Measurements from ENCODE around the gene RNF217.

RNF217 gene

DNA sequence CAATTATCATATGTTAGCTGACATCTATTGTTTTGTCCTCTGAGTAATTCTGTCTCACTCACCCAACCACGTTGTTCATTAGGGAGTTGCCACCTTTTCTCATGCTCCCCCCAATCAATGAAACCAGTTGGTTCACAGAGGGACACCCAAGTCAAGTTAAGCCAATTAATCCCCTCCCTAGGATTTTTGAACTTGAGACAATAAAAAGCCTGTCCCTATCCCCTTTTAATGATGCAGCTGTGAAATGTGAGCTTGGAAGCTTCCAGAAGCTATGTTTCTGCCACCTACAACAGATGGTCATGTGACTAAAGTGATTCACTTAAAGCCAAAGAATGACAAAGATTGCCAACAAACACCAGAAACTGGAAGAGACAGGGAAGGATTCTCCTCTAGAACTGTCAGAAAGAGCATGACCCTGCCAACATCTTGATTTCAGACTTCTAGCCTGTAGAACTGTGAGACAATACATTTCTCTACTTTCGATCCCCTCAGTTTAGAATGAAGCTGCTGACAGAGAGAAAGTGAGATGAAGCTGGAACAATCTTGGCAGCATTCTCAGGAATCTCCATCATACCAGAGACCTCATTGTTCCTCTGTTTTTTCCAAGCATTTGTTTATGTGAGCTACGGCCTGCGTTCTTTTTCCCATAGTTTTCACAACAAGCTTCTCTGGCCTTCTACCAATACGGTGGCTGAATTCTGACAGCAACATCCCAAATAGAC, 133.5 kb downstream of the RNF217 start:
- DNase-seq (ENCODE audit: low spot score) = no peak

DNA sequence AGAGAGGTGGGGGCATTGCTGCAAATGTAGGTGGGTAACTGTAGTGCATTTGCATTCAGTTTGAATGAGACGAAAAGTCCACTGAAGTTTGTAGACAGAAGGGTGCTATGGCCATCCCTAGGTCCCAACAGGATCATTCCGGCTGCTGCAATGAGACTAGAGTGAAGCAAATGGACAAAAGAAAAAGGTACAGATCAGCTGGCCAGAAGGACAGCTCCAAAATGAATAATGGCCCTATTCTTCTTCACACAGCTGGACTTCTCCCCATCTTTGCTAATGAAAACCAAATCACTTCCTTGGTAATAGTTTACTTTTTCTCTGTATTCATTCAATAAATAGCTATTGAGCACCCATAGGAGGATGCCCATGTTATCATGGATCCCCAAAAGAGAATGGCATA, 134.9 kb downstream of the RNF217 start:
- DNase-seq (ENCODE audit: low spot score) (no peak), FAIRE-seq (no peak)

More for the DNA sequence above, 133.5 kb downstream of the RNF217 start:
- no peak for FAIRE-seq

DNA sequence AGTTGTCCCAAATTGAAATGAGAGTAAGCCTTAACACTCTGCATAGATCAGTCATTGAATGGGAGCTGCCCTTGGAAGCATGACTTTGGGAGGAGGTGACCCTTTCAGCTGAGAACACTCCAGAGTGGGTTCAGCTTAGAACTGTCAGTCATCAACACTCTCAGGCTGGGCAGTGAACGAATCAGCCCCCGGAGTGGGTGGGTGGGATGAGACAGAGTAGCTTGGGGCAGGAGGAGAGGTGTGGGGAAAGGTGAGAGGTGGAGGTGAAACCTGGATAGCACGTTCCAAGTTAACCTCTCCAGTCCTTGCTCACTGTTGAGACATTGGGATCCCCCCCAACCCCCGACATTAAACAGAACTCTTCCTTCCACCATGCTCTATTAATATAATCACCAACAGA, 136.0 kb downstream of the RNF217 start:
- no peak for FAIRE-seq

DNA sequence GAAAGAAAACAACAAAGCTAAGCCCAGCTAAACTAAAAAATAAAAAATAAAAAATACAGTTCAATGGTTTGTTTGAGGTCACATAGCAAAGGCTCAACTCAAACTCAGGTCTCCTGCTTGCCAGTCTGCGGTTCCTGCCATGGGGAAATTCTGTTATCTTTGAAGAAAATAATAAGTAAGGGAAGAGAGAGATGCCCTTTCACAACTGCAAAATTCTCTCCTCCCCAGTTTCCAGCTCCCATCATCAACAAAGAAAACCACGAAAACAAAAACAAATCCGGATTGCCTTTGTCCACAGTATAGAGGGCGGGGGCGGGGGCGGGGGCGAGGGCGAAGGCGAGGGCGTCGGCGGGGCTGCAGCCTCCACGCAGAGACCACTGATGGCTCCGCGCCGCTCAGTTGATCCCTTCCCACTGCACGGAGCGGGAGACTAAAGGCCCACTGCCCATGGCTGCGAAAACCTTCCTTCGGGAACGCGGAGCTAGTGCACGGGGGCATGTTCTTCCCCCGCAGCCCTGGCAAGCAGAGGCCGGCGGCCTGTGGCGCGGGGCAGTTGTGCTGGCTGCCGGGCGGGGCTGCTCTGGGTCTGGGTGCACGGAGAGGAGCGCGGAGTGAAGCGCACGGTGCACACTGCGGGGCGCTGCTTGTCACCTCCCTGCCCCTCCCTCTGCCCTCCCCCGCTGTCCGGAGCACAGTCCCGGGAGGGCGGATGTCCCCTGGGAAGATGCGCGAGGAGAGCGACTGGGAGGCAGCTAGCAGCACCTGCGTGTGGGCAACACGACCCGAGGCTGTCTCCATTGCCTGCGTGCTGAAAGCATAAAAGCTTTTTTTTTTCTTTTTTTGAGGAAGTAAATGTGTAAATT, 137.2 kb downstream of the RNF217 start:
- peak; percentile 84 for FAIRE-seq
- peak; percentile 84 for DNase-seq (ENCODE audit: low spot score)

More for the DNA sequence above, 136.0 kb downstream of the RNF217 start:
- DNase-seq (ENCODE audit: low spot score) = no peak

DNA sequence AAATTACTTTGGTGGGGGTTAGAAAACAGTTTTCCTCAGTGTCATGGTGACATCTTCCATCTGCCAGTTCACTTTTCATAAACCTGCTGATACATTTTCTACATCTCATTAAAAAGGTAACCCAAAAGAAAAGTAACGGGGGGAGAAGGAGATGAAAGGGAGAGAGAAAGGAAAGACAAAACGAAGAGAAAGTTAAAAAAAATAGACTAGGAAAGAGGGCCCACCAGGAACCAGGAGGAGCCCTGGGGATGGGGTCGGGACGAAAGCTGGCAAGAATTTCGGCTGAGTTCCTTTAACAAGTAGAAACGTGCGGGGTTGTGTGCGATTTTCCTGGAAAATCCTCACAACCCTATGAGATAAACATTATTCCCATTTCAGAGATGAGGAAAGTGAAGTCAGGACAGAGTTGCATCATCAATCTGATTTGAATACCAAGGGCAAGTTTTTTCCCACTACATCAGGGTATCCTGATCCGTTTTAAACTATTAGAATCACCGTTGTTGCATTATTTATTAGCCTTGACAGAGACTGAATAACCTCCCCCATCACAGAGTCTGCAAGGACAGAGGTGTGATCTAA, 137.9 kb downstream of the RNF217 start:
- no peak for FAIRE-seq

DNA sequence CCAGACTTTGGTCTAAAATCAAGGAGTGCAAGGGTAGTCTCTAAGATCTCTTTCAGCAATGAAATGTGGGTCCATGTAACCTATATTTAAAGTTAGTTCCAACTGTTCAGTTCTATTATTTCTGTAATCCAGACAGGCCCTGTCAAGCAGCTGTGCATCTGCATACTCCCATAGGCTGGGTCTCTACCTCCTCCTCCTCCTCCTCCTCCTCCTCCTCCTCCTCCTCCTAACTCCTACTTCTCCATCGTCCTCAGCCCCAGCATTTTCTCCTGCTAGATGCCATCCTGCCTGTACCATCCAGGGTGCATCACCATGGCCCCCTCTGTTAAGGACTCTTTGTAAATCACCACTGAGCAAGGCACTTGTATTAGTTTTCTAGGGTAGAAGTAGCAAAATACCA, 138.9 kb downstream of the RNF217 start:
- DNase-seq (ENCODE audit: low spot score) (no peak), FAIRE-seq (no peak)

More for the DNA sequence above, 137.9 kb downstream of the RNF217 start:
- no peak for DNase-seq (ENCODE audit: low spot score)

DNA sequence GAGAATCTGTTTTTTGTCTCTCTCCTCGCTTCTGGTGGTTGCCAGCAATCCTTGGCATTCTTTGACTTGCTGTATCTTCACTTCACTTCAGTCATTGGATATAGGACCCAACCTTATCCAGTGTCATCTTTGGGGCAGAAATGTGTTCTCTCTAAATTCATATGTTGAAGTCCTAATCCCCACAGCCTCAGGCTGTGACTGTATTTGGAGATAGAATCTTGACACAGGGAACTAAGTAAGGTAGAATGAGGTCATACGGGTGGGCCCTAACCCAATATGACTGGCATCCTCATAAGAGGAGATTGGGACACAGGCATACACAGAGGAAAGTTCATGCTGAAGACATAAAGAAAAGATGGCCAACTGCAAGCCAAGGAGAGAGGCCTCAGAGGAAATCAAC, 139.4 kb downstream of the RNF217 start:
- DNase-seq (ENCODE audit: low spot score) = no peak
- FAIRE-seq = no peak

DNA sequence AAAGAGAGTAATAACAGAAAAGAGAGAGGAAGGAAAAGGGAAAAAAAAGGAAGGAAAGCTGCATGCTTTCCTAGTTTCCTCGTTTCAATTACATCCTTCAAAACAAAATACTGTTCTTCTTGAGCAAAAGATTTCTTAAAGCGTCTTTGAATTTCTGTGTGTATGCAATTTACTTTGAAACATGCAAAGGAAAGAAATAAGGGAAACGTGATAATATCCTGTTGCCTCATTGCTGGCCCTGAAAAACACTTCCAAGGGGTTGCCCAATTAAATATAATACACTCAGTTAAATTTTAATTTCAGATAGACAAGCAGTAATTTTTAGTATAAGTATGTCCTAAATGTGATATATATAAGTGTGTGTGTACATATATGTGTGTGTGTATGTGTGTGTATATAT, 140.2 kb downstream of the RNF217 start:
- FAIRE-seq (no peak), DNase-seq (ENCODE audit: low spot score) (no peak)

DNA sequence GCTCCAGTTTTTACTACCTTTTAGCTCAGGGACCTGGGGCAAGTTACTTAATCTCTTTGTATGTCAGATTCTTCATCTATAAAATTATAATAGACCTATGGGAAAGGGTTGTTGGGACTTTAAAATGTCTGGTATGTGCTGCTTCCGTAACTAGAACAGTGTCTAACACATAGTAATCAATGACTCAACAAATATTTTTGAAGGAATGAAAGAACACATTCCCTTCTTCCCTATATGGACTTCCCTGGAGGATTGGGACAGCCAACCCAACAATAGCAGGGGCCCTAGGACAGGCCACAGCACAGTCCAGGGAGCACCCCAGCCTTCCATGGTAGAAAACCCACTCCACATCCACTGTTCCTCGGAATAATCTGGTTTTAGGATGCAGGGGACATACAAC, 140.7 kb downstream of the RNF217 start:
- FAIRE-seq (no peak), DNase-seq (ENCODE audit: low spot score) (peak; percentile 53)

DNA sequence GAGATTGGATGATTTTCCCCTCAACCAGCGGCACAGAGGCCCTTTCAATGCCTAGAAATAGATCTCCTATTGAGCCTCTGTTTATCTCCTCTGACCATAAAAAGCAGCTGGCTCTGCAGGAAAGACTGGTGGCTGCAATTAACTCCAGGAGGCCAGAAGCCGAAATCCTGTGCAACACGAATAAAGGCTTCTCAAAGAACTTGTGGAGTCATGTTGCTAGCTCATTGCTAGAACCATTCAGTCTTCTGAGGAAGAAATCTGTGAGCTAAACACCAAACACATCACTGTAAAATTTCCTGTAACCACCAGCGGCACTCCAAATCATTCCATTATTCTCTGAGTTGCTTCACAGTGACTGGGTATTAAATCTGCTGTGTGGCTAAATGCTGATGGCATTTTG, 142.2 kb downstream of the RNF217 start:
- FAIRE-seq (no peak), DNase-seq (ENCODE audit: low spot score) (no peak)

DNA sequence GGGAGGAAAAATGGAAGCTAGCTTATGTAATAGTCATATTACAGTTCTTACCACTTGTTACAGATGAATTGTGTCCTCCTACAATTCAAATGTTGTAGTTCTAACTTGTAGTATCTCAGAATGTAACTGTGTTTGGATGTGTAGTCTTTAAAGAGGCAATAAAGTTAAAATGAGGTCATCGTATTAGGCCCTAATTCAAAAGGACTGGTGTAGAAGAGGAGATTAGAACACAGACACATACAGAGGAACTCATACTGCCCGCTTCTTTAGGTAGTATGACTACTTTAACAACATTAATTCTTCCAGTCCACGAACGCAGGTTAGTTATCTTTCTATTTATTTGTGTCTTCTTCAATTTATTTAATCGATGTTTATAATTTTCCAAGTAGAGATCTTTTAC, 144.8 kb downstream of the RNF217 start:
- DNase-seq (ENCODE audit: low spot score) (no peak), FAIRE-seq (no peak)

DNA sequence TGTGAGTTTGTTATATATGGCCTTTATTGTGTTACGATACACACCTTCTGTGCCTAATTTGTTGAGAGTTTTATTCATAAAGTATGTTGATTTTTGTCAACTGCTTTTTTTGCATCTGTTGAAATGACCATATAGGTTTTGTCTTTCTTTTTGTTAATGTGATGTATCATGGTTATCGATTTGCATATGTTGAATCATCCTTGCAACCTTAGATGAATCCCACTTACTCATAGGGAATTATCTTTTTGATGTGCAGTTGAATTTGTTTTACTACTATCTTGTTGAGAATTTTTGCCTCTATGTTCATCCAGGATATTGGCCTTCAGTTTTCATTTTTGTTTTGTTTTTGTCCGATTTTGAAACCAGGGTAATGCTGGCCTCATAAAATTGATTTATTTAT, 145.7 kb downstream of the RNF217 start:
- no peak for DNase-seq (ENCODE audit: low spot score)
- no peak for FAIRE-seq

DNA sequence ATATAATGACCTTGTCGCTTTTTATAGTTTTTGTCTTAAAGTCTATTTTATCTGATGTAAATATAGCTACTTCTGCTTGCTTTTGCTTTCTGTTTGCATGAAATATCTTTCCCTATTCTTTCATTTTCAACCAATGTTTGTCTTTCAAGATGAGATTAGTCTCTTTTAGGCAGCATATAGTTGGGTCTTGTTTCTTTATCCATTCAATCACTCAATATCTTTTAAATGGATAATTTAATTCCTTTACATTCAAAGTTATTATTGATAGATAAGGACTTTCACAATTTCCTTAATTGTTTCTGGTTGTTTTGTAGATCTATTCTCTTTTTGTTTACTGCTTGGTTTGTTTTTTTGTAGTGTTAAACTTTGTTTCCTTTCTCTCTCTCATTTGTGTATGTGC, 147.8 kb downstream of the RNF217 start:
- no peak for DNase-seq (ENCODE audit: low spot score)
- FAIRE-seq = no peak

DNA sequence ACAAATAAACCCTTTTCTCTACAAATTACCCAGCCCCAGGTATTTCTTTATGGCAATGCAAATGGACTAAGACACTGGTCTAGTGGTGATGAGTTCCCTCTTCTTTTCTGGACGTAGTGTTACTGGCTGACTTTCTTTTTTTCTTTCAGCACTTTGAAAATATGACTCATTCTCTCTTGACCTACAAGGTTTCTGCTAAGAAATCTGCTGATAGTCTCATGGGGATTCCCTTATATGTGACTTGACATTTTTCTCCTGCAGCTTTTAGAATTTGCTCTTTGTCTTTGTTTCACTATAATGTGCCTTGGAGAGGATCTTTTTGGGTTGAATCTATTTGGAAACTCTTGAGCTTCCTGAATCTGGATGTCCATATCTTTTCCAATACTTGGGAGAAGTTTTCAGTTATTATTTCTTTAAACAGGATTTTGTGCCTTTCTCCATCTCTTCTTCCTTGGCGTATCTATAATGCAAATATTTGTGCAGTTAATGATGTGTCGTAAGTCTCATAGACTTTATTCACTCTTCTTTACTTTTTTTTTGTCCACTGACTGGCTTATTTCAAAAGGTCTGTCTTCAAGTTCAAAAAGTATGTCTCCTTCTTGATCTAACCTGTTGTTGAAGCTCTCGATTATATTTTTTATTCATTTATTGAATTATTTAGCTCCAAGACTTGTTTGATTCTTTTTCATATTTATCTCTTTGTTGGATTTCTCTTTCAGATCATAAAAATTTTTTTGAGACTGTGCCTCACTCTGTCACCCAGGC, 149.2 kb downstream of the RNF217 start:
- FAIRE-seq = no peak
- DNase-seq (ENCODE audit: low spot score) = no peak

DNA sequence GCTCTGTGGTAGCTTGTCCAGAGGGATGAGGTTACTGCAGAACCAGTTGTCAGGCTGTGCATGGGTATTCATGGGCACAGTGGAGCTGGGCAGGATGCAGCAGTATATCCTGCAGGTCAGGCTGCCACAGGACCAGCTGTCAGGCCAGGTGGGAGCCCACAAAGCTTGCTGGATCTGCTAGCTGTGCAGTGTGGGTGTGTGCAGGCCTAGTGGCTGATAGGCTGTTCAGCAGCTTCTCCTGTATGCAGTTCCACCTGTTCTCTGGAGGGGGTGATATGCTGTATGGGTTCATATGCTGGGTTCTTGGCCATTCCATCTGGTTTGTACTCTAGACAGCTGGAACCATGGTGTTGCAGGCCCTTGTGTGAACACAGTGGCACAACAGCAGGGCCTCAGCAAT, 150.7 kb downstream of the RNF217 start:
- FAIRE-seq (no peak), DNase-seq (ENCODE audit: low spot score) (no peak)

DNA sequence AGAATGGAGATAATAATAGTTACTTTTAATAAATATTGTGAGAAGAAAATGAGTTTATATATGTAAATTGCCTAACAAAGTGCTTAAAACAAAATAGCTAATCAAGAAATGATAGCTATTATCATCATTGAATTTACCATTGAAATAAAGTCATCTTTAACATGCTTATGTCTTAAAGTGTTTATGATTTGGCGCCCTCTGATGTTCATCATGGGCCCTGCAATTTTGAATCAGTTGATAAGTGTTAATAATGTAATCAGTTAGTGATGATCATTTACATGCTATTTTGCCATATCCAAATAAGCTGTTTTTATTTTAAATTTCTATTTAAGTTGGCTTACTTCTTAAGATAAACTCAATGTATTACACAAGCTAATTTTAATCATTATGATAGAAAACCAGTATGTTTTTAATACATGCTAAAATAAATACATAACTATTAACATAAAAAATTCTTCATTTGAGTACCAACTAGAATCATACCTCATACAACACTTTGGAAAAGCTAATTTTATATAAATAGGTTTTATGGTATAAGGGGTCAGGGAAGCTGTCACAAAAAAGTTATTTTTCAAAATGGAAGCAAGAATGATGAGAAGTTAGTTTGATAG, 152.1 kb downstream of the RNF217 start:
- DNase-seq (ENCODE audit: low spot score) (no peak), FAIRE-seq (no peak)

DNA sequence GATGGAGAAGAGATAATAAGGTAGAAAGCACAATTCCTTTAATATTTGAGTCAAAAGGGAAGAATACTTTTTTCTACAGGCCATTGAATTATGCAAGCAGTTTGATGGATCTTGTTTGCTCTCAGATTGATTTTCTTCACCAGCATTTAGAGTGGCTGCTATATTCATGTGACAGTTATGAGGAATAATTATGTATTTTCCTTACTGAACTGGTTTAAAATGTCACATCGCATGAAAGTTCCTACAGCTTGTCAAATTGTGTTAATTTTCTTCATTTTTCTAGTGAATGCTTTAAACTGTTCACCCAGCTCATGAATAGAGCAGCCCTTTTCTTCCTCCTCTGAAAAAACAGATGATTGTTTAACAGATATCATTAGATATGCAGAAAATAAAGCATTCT, 153.9 kb downstream of the RNF217 start:
- DNase-seq (ENCODE audit: low spot score) = no peak
- FAIRE-seq = no peak

DNA sequence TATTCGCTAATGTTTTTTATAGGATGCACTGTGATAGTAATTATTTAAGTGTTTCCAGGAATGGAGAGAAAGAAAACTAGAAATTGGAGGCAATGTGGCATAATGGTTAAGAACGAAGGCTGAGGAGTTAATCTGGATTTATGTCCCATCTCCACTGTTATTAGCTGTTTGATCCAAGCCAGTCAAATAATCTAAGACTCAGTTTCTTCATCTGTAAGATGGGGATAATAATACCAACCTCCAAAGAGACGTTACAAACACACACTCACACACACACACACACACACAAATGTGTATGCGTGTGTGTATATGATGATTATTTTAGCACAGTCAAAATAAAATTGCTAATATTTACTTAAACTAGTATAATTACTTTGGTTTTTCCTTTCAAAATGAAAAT, 154.5 kb downstream of the RNF217 start:
- DNase-seq (ENCODE audit: low spot score) (no peak), FAIRE-seq (no peak)

DNA sequence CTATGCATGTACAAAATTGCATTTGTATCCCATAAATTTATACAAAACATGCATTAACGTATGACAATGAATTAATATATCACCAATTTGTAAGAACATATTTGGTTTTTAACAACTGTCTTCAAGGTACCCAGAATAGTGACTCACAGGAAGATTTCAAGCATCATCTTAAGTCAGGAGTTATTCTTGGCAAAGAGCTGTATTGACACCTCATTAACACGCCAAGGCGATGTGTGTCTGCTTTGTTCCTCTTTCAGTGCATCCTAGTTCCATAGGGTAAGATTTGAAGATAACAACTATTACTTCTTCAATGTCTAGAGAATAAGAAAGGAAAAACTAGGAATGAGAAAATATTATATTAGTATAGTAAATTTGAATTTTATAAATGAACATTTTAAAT, 155.6 kb downstream of the RNF217 start:
- DNase-seq (ENCODE audit: low spot score) (no peak), FAIRE-seq (no peak)

DNA sequence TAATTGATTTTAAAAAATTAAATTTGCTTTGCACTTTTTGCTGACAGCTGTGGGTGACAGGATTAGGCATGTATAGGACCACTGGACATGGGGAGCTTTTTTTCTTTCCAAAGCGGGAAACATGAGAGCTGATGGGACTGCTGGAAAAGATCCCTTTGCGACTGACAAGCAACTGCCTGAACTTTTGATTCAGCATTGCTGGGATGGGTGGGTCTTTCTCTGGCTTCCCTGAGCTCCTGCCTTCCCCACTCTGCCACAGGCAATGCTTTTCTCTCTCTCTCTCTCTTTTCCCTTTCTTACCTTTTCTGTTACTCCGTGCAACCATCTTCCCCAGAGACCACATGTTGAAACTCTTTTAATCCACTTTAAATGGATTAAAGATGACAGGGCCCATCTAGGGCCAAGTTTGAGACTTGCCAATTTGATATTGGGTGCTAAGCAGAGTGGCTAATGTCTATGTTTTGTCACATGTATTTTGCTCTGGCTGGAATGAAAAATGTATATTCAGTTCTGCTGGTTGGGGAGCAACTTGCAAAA, 157.9 kb downstream of the RNF217 start:
- FAIRE-seq = no peak
- DNase-seq (ENCODE audit: low spot score) = no peak

DNA sequence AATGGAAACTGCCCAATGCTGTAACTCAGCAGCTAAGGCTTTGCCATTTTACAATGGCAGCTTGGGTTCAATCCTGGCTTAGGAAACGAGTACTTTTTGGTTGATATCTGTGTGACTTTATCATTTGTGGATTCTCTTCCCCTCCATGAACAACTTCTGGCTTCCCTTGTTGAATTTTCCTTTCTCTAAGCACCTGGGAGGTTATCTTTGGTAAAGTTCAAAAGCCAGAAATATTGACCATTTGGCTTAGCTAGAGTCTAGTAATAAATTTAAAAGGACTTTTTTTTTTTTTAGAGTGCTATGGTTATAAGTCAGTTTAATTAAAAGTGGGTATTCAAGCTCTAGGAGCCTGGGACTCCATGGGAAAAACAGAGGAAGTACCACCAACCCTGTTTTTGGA, 159.7 kb downstream of the RNF217 start:
- FAIRE-seq (no peak), DNase-seq (ENCODE audit: low spot score) (no peak)

Data from urothelium cell line (cell line).